K562 (cell line): Measurements from ENCODE around the gene NEDD8. TPM values are rescaled to one million over a fixed set of nuclear protein-coding genes. Genes with fewer than 3 reads are reported as not detected.

Experiments
- ATAC-seq: fragments of 200-7000 bp; cut with Tn5 transposase; 3 replicates; pipeline ENCODE4 v1.9.1; 2020; ENCODE audit warnings: moderate library complexity
- BruUV-seq: library from RNA; stranded (reverse); fragments of 400-500 nt; replicated peaks from 2 replicates; lab custom pipeline; 2021; lab: Mats Ljungman, UMichigan
- CTCF ChIA-PET: fragments of 300-600 bp; formaldehyde crosslinking; extraction: SDS; loops from one replicate; lab custom pipeline; 2021; ENCODE audit warnings: low intra/inter-chr PET ratio; lab: Yijun Ruan, JAX
- POLR2A ChIA-PET: fragments of 300-600, 350-650 bp; sonication (Branson Sonifier 250); formaldehyde crosslinking; extraction: SDS; loops from one replicate; lab custom pipeline; 2021; ENCODE audit warnings: antibody characterized with exemption, inconsistent platforms; lab: Yijun Ruan, JAX
- DNase-seq, 4 experiments: peaks; one replicate each; pipeline versions ENCODE4 v3.0.0 to v3.0.0-alpha.2; 2011 to 2018; ENCODE audit warnings: low spot score in 3 of 4, mixed read lengths in 3 of 4; ENCODE audit errors: extremely low read depth in 1 of 4
- FAIRE-seq: peaks from 2 replicates; lab custom pipeline; 2011; peaks lifted over from hg19 to GRCh38; lab: Jason Lieb, UNC
- H2AFZ ChIP-seq: 2 replicates; pipeline ENCODE4 v1.6.0; 2011; ENCODE audit warnings: low read depth, low read length, control low read depth, inconsistent platforms
- H3K27ac ChIP-seq: fragments of 200-600 bp; 3 replicates; pipeline ENCODE4 v1.8.0; 2011; ENCODE audit warnings: low read depth, mild to moderate bottlenecking, control low read depth, inconsistent platforms, low read length, moderate library complexity, mixed read lengths; ENCODE audit errors: extremely low read depth
- H3K27me3 ChIP-seq, 2 experiments: fragments of 300-600 bp in 1 of 2; 2 replicates in 1 of 2; 3 replicates in 1 of 2; pipeline versions ENCODE4 v1.6.0 to v1.8.0; 2011; ENCODE audit warnings: inconsistent platforms in 2 of 2, low read length in 2 of 2, mild to moderate bottlenecking in 1 of 2, mixed read lengths in 1 of 2, moderate library complexity in 1 of 2; ENCODE audit not compliant: control insufficient read depth in 2 of 2, insufficient read depth in 2 of 2
- H3K36me3 ChIP-seq: fragments of 300-600 bp; 3 replicates; pipeline ENCODE4 v1.8.0; 2011; ENCODE audit warnings: mild to moderate bottlenecking, low read length, inconsistent platforms; ENCODE audit not compliant: control insufficient read depth, insufficient read depth
- H3K4me1 ChIP-seq, 2 experiments: fragments of 200-600 bp in 1 of 2; replicated peaks in 1 of 2; 2 replicates in 1 of 2; 3 replicates in 1 of 2; pipeline versions ENCODE4 v1.5.1 to v1.8.0; 2011; ENCODE audit warnings: inconsistent platforms in 2 of 2, low read length in 2 of 2, mild to moderate bottlenecking in 1 of 2, mixed read lengths in 1 of 2, moderate library complexity in 1 of 2; ENCODE audit not compliant: control insufficient read depth in 2 of 2, insufficient read depth in 2 of 2
- H3K4me2 ChIP-seq: 2 replicates; pipeline ENCODE4 v1.6.1; 2011; ENCODE audit warnings: low read length, control low read depth, inconsistent platforms, mixed read lengths; ENCODE audit not compliant: insufficient read depth
- H3K4me3 ChIP-seq: fragments of 200-600 bp; sonication (generic), shearing (Covaris generic); 2 replicates; pipeline ENCODE4 v1.5.1; 2016; ENCODE audit warnings: control low read depth, inconsistent platforms
- H3K79me2 ChIP-seq: fragments of 200-600 bp; 3 replicates; pipeline ENCODE4 v1.8.0; 2011; ENCODE audit warnings: low read length, inconsistent platforms; ENCODE audit not compliant: control insufficient read depth, insufficient read depth
- H3K9ac ChIP-seq, 2 experiments: 2 replicates each; pipeline versions ENCODE4 v1.6.0 to v1.6.1; 2011; ENCODE audit warnings: low read depth in 2 of 2, low read length in 2 of 2, control low read depth in 1 of 2, inconsistent platforms in 1 of 2, mild to moderate bottlenecking in 1 of 2, mixed read lengths in 1 of 2; ENCODE audit not compliant: insufficient read depth in 1 of 2
- H3K9me1 ChIP-seq: one replicate; pipeline ENCODE4 v1.6.0; 2011; ENCODE audit warnings: inconsistent platforms, mild to moderate bottlenecking, low read length, moderate library complexity; ENCODE audit not compliant: control insufficient read depth, insufficient read depth
- H3K9me3 ChIP-seq: replicated peaks from 2 replicates; pipeline ENCODE4 v1.5.1; 2011; ENCODE audit warnings: low read depth, low read length, inconsistent platforms; ENCODE audit not compliant: control insufficient read depth, insufficient read depth
- H4K20me1 ChIP-seq: replicated peaks from 2 replicates; pipeline ENCODE4 v1.6.1; 2011; ENCODE audit warnings: low read length, inconsistent platforms, mixed read lengths; ENCODE audit not compliant: control insufficient read depth, insufficient read depth
- CREB1 ChIP-seq, 2 experiments: sonication (generic) in 1 of 2; formaldehyde crosslinking in 1 of 2; IDR thresholded peaks; 2 replicates each; pipeline versions ENCODE4 v1.6.1 to v1.8.0; 2012 to 2022; ENCODE audit warnings: inconsistent platforms in 1 of 2, mild to moderate bottlenecking in 1 of 2, missing genetic modification reagents in 1 of 2, moderate library complexity in 1 of 2
- DNMT1 ChIP-seq: fragments of 450-650 bp; IDR thresholded peaks from 2 replicates; pipeline ENCODE4 v1.6.1; 2016; ENCODE audit warnings: antibody characterized with exemption, mild to moderate bottlenecking
- GMEB1 ChIP-seq: fragments of 250-450 bp; sonication (Bioruptor Pico); IDR thresholded peaks from 2 replicates; pipeline ENCODE4 v1.4.0; 2020; ENCODE audit warnings: mild to moderate bottlenecking
- KDM4B ChIP-seq, 2 experiments: fragments of 450-650 bp in 1 of 2; sonication (generic) in 1 of 2; IDR thresholded peaks; 2 replicates each; pipeline ENCODE4 v1.6.1; 2016 to 2017; ENCODE audit warnings: borderline replicate concordance in 2 of 2, antibody characterized with exemption in 1 of 2, low read depth in 1 of 2, mild to moderate bottlenecking in 1 of 2
- MTA3 ChIP-seq: fragments of 450-650 bp; formaldehyde crosslinking; IDR thresholded peaks from 2 replicates; pipeline ENCODE4 v1.6.1; 2017; ENCODE audit warnings: mild to moderate bottlenecking, borderline replicate concordance
- TRIM25 ChIP-seq: fragments of 450-650 bp; IDR thresholded peaks from 2 replicates; pipeline ENCODE4 v1.7.0; 2016; ENCODE audit warnings: borderline replicate concordance
- ZNF175 ChIP-seq: fragments of 200-800 bp; sonication (Bioruptor generic); IDR thresholded peaks from 2 replicates; pipeline ENCODE4 v1.6.1; 2016; ENCODE audit warnings: low read depth, mild to moderate bottlenecking, missing genetic modification characterization, missing compliant biosample characterization
- ZNF830 ChIP-seq: fragments of 250-450 bp; sonication (Bioruptor Pico); IDR thresholded peaks from 2 replicates; pipeline ENCODE4 v1.5.0; 2021; ENCODE audit warnings: mild to moderate bottlenecking
- WGBS: fragments of 100-300 bp; shearing (Covaris generic); methylation state at CpG from one replicate; pipeline ENCODE4 v1.1.6; 2016; ENCODE audit warnings: low coverage, mixed read lengths; ENCODE audit not compliant: insufficient coverage; ENCODE audit errors: missing lambda C conversion rate; 5-methylcytosine and 5-hydroxymethylcytosine counted together
- in situ Hi-C: fragments of 300-500 bp; cut with MboI; formaldehyde crosslinking; loops from 4 replicates; pipeline ENCODE4 v1.15.0; 2018; ENCODE audit warnings: inconsistent platforms, mixed read lengths
- intact Hi-C: fragments of 100-400 bp; cut with micrococcal nuclease; formaldehyde crosslinking; loops from 2 replicates; pipeline ENCODE4 v1.14.2; 2022
- polyA plus RNA-seq, 8 experiments: library from polyadenylated mRNA; depleted of rRNA in 4 of 8; stranded (reverse) in 5 of 8; unstranded in 3 of 8; fragments of >200 nt; fragmentation: Nextera tagmentation in 2 of 8; fragmentation: Illumina TruSeq in 1 of 8; extraction: Ambion mirVana in 2 of 8; extraction: Trizol in 1 of 8; gene quantifications; 2 replicates each; pipeline versions ENCODE4 v1.2.1 to v1.2.3, GENCODE V29; 2011 to 2014; ENCODE audit warnings: inconsistent platforms in 1 of 8, missing spikeins in 1 of 8
- total RNA-seq, 7 experiments: library from RNA; depleted of rRNA in 6 of 7; stranded (reverse); fragments of >200 nt in 6 of 7; fragmentation: Illumina TruSeq in 2 of 7; extraction: Trizol in 2 of 7; gene quantifications; 2 replicates each; pipeline versions ENCODE4 v1.2.1 to v1.2.3, GENCODE V29; 2011 to 2021; ENCODE audit warnings: low replicate concordance in 1 of 7

The NEDD8 gene
- total and polyA plus RNA-seq, 9 of the 15 experiments (the other 6 are each of a cell fraction or from before 2014, with no cell fraction given): 142 to 691 (median 260) TPM

- POLR2A ChIA-PET: no interaction called here
- WGBS: 87% methylated on average over 5 of the region's 7 CpGs
- no peak overlapping the region for H3K4me2 ChIP-seq
- no peaks in the 10 kb centered on the region for H3K9me3 ChIP-seq
- H3K79me2 ChIP-seq: no peaks in the 10 kb centered on the region
- H3K4me3 ChIP-seq: no peak overlapping the region
- intact Hi-C loops: no loop called here
- ATAC-seq: no peak
- H3K36me3 ChIP-seq: no peaks in the 10 kb centered on the region; the same call in 1 of the 3 replicates
- H3K4me1 ChIP-seq: peaks cover 22 to 37% of the 10 kb centered on the region in 2 experiments; a peak in 4 of 5 replicates
- CTCF ChIA-PET: no interaction called here
- no peak overlapping the region for H3K27ac ChIP-seq
- TF ChIP-seq TRIM25 (no peak), KDM4B (IDR thresholded peaks at IDR 0.05; ENCODE audit: borderline replicate concordance in 2 of 2, low read depth in 1 of 2) (no peak), GMEB1 (CRISPR knock-in tag) (no peak), MTA3 (no peak), DNMT1 (no peak), ZNF830 (no peak), ZNF175 (CRISPR knock-in tag) (no peak), CREB1 (IDR thresholded peaks at IDR 0.05) (no peak), CREB1 (CRISPR knock-in tag; IDR thresholded peaks at IDR 0.05) (no peak)
- H3K9ac ChIP-seq: no peak overlapping the region
- no TSS peak for BruUV-seq
- no peaks in the 10 kb centered on the region for H3K27me3 ChIP-seq
- no peak for DNase-seq
- no peaks in the 10 kb centered on the region for H4K20me1 ChIP-seq
- no peak overlapping the region for H2AFZ ChIP-seq
- no peak for FAIRE-seq
- in situ Hi-C loops: no loop called here
- H3K9me1 ChIP-seq: no peaks in the 10 kb centered on the region
Measured at GRCh38 chr14:24253936-24254335, 21.8 kb upstream of the NEDD8 start.
